ENCODE measurements around the gene ARHGAP6. TPM values are rescaled to one million over a fixed set of nuclear protein-coding genes. Genes with fewer than 3 reads are reported as not detected.

The ARHGAP6 gene
- total RNA-seq, 2 experiments from 2014 or later = not detected

- H3K4me1 Mint-ChIP-seq (ENCODE audit: low read depth) = no peaks in the 10 kb centered on the region
- no peak for DNase-seq
- no peak overlapping the region for H3K27ac Mint-ChIP-seq
- intact Hi-C loops (cut with micrococcal nuclease) = no loop called here
- H3K36me3 Mint-ChIP-seq (ENCODE audit: low read depth) = no peaks in the 10 kb centered on the region
- no peak for TF ChIP-seq CTCF (IDR thresholded peaks at IDR 0.05)
- ChIA-PET POLR2A (no interaction called here), CTCF (no interaction called here)
- H3K9me3 Mint-ChIP-seq = no peaks in the 10 kb centered on the region
- no peak overlapping the region for H3K4me3 Mint-ChIP-seq
- H3K27me3 Mint-ChIP-seq = peaks cover 2% of the 10 kb centered on the region
- no peak for ATAC-seq
Measured at GRCh38 chrX:11188664-11189063, 477.1 kb downstream of the ARHGAP6 start.

- DNase-seq (no peak), ATAC-seq (no peak)
- Mint-ChIP-seq H3K9me3 (no peaks in the 10 kb centered on the region), H3K4me1 (ENCODE audit: low read depth) (no peaks in the 10 kb centered on the region), H3K27ac (no peak overlapping the region), H3K4me3 (no peak overlapping the region), H3K36me3 (ENCODE audit: low read depth) (no peaks in the 10 kb centered on the region), H3K27me3 (peaks cover 1% of the 10 kb centered on the region)
- intact Hi-C loops (cut with micrococcal nuclease) = no loop called here
- no peak for TF ChIP-seq CTCF (IDR thresholded peaks at IDR 0.05)
- ChIA-PET POLR2A (no interaction called here), CTCF (no interaction called here)
Measured at GRCh38 chrX:11187001-11187400, 478.7 kb downstream of the ARHGAP6 start.

GRCh38 chrX:11185861-11186260 is 479.9 kb downstream of the ARHGAP6 start:
- H3K27me3 Mint-ChIP-seq = peaks cover 1% of the 10 kb centered on the region
- DNase-seq = no peak
- H3K4me1 Mint-ChIP-seq (ENCODE audit: low read depth) = no peaks in the 10 kb centered on the region
- ChIA-PET CTCF (no interaction called here), POLR2A (no interaction called here)
- no peak for TF ChIP-seq CTCF (IDR thresholded peaks at IDR 0.05)
- H3K4me3 Mint-ChIP-seq = no peak overlapping the region
- no peak for ATAC-seq
- intact Hi-C loops (cut with micrococcal nuclease) = no loop called here
- no peaks in the 10 kb centered on the region for H3K36me3 Mint-ChIP-seq (ENCODE audit: low read depth)
- no peaks in the 10 kb centered on the region for H3K9me3 Mint-ChIP-seq
- H3K27ac Mint-ChIP-seq = no peak overlapping the region

- Mint-ChIP-seq H3K4me1 (ENCODE audit: low read depth) (no peaks in the 10 kb centered on the region), H3K36me3 (ENCODE audit: low read depth) (no peaks in the 10 kb centered on the region), H3K9me3 (no peaks in the 10 kb centered on the region), H3K4me3 (no peak overlapping the region), H3K27me3 (no peaks in the 10 kb centered on the region), H3K27ac (no peak overlapping the region)
- ATAC-seq (no peak), DNase-seq (no peak)
- CTCF ChIA-PET = no interaction called here
- intact Hi-C loops (cut with micrococcal nuclease) = no loop called here
- POLR2A ChIA-PET = no interaction called here
- TF ChIP-seq CTCF (IDR thresholded peaks at IDR 0.05) = no peak
Measured at GRCh38 chrX:11180571-11180970, 485.1 kb downstream of the ARHGAP6 start.

GRCh38 chrX:11172415-11172814 is 493.3 kb downstream of the ARHGAP6 start:
- intact Hi-C loops (cut with micrococcal nuclease) = no loop called here
- Mint-ChIP-seq H3K27ac (no peak overlapping the region), H3K36me3 (ENCODE audit: low read depth) (no peaks in the 10 kb centered on the region), H3K4me3 (no peak overlapping the region), H3K4me1 (ENCODE audit: low read depth) (no peaks in the 10 kb centered on the region), H3K27me3 (peaks cover 3% of the 10 kb centered on the region), H3K9me3 (no peaks in the 10 kb centered on the region)
- no peak for TF ChIP-seq CTCF (IDR thresholded peaks at IDR 0.05)
- no peak for ATAC-seq
- POLR2A ChIA-PET = no interaction called here
- no peak for DNase-seq
- CTCF ChIA-PET = interaction anchor here (0.9 kb wide), 1 partner anchor 17 kb away, joined by 3 read pairs; no protein-coding TSS in a partner anchor

All from activated CD8-positive, alpha-beta T cell treated with anti-CD3 and anti-CD28 coated beads for 36 hours (primary cell).